GM10266 (cell line): Measurements from ENCODE around the gene APBA3.

ENCODE experiments used
- DNase-seq: peaks from one replicate; pipeline ENCODE4 v3.0.0; 2012; ENCODE audit errors: extremely low spot score
- CTCF ChIP-seq: IDR thresholded peaks from 2 replicates; pipeline ENCODE4 v1.5.1; 2012; ENCODE audit warnings: mild to moderate bottlenecking, low read depth; ENCODE audit not compliant: control insufficient read depth, insufficient read depth; ENCODE audit errors: missing control alignments

APBA3 gene

GRCh38 chr19:3798137-3798536, 36.6 kb upstream of the APBA3 start:
- no peak for TF ChIP-seq CTCF
- no peak for DNase-seq

GRCh38 chr19:3796358-3796757, 34.9 kb upstream of the APBA3 start:
- DNase-seq: no peak
- no peak for TF ChIP-seq CTCF

GRCh38 chr19:3793799-3794198, 32.3 kb upstream of the APBA3 start:
- TF ChIP-seq CTCF: no peak
- DNase-seq: no peak

GRCh38 chr19:3792114-3792513, 30.6 kb upstream of the APBA3 start:
- TF ChIP-seq CTCF: no peak
- DNase-seq: no peak

GRCh38 chr19:3790941-3791340, 29.4 kb upstream of the APBA3 start:
- DNase-seq: no peak
- no peak for TF ChIP-seq CTCF

GRCh38 chr19:3790209-3790734, 28.8 kb upstream of the APBA3 start:
- DNase-seq: no peak
- no peak for TF ChIP-seq CTCF

GRCh38 chr19:3788996-3789778, 27.7 kb upstream of the APBA3 start:
- no peak for TF ChIP-seq CTCF
- DNase-seq: no peak
